Measurements from ENCODE around the gene ZNF780B.

DNA sequence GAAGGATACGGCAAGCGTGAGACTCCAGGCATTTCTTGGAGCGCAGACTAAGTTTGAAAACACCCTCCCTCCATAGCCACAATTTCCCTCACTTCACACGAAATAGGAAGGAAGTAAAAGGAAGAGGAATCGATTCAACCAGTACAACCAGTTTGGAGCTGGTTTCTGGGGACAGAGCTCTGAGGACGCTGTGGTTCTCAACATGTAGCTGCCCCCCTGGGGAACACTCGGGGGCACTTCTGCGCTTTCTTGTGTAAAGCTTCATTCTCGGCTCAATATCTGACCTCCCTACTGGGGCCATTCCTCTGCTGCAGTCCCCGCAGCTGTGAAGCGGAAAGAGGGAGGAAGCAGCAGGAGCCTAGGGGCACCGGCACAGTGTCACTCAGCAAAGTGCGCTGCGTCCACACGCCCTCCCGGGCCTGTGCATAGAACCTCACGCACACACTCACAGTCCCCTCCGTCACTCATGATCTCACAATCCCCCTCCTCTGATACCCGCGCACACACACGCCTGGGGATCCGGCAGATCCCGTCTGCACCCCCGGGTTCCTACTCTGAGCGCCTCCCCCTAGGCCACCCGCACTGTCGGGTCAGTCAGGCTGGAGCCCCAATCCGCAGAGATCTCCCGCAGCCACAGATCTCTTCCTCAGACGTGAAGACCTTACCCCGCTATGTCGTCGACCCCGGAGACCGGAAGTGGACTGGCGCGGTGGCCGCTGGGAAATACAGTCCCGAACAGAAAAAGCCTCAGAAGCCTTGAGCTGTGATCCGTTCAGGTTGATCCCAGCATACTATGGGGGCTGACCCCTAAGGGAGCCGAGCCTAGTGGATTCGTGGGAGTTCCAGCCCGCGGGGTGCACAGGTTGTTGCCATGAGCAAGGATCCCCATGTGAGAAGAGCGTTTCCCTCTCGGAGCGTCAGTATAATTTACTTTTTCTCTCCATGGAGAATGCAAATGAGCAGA lies 34.5 kb upstream of the ZNF780B start, which contains the start of gene ZNF780A:
- TF ChIP-seq, protein P1, sequence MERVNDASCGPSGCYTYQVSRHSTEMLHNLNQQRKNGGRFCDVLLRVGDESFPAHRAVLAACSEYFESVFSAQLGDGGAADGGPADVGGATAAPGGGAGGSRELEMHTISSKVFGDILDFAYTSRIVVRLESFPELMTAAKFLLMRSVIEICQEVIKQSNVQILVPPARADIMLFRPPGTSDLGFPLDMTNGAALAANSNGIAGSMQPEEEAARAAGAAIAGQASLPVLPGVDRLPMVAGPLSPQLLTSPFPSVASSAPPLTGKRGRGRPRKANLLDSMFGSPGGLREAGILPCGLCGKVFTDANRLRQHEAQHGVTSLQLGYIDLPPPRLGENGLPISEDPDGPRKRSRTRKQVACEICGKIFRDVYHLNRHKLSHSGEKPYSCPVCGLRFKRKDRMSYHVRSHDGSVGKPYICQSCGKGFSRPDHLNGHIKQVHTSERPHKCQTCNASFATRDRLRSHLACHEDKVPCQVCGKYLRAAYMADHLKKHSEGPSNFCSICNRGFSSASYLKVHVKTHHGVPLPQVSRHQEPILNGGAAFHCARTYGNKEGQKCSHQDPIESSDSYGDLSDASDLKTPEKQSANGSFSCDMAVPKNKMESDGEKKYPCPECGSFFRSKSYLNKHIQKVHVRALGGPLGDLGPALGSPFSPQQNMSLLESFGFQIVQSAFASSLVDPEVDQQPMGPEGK (CRISPR knock-in tag; IDR thresholded peaks at IDR 0.05; ENCODE audit: borderline replicate concordance) = no peak
- TF ChIP-seq, protein P2, sequence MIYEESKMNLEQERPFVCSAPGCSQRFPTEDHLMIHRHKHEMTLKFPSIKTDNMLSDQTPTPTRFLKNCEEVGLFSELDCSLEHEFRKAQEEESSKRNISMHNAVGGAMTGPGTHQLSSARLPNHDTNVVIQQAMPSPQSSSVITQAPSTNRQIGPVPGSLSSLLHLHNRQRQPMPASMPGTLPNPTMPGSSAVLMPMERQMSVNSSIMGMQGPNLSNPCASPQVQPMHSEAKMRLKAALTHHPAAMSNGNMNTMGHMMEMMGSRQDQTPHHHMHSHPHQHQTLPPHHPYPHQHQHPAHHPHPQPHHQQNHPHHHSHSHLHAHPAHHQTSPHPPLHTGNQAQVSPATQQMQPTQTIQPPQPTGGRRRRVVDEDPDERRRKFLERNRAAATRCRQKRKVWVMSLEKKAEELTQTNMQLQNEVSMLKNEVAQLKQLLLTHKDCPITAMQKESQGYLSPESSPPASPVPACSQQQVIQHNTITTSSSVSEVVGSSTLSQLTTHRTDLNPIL (CRISPR knock-in tag; IDR thresholded peaks at IDR 0.05; ENCODE audit: low read depth) = no peak
- TF ChIP-seq OSR1 (CRISPR knock-in tag; IDR thresholded peaks at IDR 0.05) (no peak), BACH2 (CRISPR knock-in tag; IDR thresholded peaks at IDR 0.05; ENCODE audit: borderline replicate concordance) (no peak), ZC3H10 (CRISPR knock-in tag; IDR thresholded peaks at IDR 0.05) (no peak), ESRRG (CRISPR knock-in tag; IDR thresholded peaks at IDR 0.05) (no peak), TCF4 (CRISPR knock-in tag; IDR thresholded peaks at IDR 0.05; ENCODE audit: borderline replicate concordance) (no peak), PPARA (CRISPR knock-in tag; IDR thresholded peaks at IDR 0.05; ENCODE audit: borderline replicate concordance) (no peak), ZFP30 (CRISPR knock-in tag; IDR thresholded peaks at IDR 0.05) (no peak)
